ENCODE results near the gene RORB.

RORB gene

GRCh38 chr9:74496819-74497747 lies at the start of gene RORB:
RORB (plus strand) TSS chr9:74497335; CDS start chr9:74497977, 642 bp downstream.
- no peak for DNase-seq

- DNase-seq = no peak
Observed at GRCh38 chr9:74447451-74448193, 49.5 kb upstream of the RORB start.

GRCh38 chr9:74449060-74449459 lies 48.1 kb upstream of the RORB start:
- no peak for DNase-seq

- DNase-seq = no peak
Observed at GRCh38 chr9:74458832-74459231, 38.3 kb upstream of the RORB start.

- DNase-seq = no peak
Observed at GRCh38 chr9:74463825-74464224, 33.3 kb upstream of the RORB start.

- DNase-seq = no peak
Observed at GRCh38 chr9:74478606-74479005, 18.5 kb upstream of the RORB start.

- DNase-seq = no peak
Observed at GRCh38 chr9:74479711-74480110, 17.4 kb upstream of the RORB start.

GRCh38 chr9:74487395-74487794 lies 9.7 kb upstream of the RORB start:
- no peak for DNase-seq

GRCh38 chr9:74493512-74493911 lies 3.6 kb upstream of the RORB start:
- DNase-seq = no peak

- no peak for DNase-seq
Observed at GRCh38 chr9:74494490-74494889, 2.6 kb upstream of the RORB start.

GRCh38 chr9:74496406-74496805 lies 729 bp upstream of the RORB start:
- no peak for DNase-seq

GRCh38 chr9:74497748-74498620 lies 849 bp downstream of the RORB start:
- no peak for DNase-seq

GRCh38 chr9:74498621-74499095 lies 1.5 kb downstream of the RORB start:
- no peak for DNase-seq

- DNase-seq = no peak
Observed at GRCh38 chr9:74499111-74499601, 2.0 kb downstream of the RORB start.

GRCh38 chr9:74499770-74500583 lies 2.8 kb downstream of the RORB start:
- DNase-seq = no peak

- DNase-seq = no peak
Observed at GRCh38 chr9:74500584-74500924, 3.4 kb downstream of the RORB start.

- no peak for DNase-seq
Observed at GRCh38 chr9:74501570-74501969, 4.4 kb downstream of the RORB start.

GRCh38 chr9:74503219-74503618 lies 6.1 kb downstream of the RORB start:
- no peak for DNase-seq

- no peak for DNase-seq
Observed at GRCh38 chr9:74503666-74504065, 6.5 kb downstream of the RORB start.

- no peak for DNase-seq
Observed at GRCh38 chr9:74511333-74511732, 14.2 kb downstream of the RORB start.

- DNase-seq = no peak
Observed at GRCh38 chr9:74512416-74512815, 15.3 kb downstream of the RORB start.

- no peak for DNase-seq
Observed at GRCh38 chr9:74513221-74513620, 16.1 kb downstream of the RORB start.
